ENCODE measurements around the gene PPP1R3C.

GRCh38 chr10:91591797-91592174 lies 41.1 kb downstream of the PPP1R3C start:
- no peak for TF ChIP-seq POLR2A (IDR thresholded peaks at IDR 0.05)
- TF ChIP-seq CTCF (IDR thresholded peaks at IDR 0.05) = no peak
- no peak for TF ChIP-seq POLR2AphosphoS5 (IDR thresholded peaks at IDR 0.05)
